ENCODE measurements around the gene NPY2R. TPM values are rescaled to one million over a fixed set of nuclear protein-coding genes. Genes with fewer than 3 reads are reported as not detected.

The NPY2R gene
- total RNA-seq, 1 donor from 2014 or later = not detected

GRCh38 chr4:155174668-155175067 lies 33.8 kb upstream of the NPY2R start:
- H3K36me3 ChIP-seq (ENCODE audit: control insufficient read depth, insufficient read depth, low read length) = no peaks in the 10 kb centered on the region
- no peak for DNase-seq (ENCODE audit: low read depth)
- TF ChIP-seq, protein P1, sequence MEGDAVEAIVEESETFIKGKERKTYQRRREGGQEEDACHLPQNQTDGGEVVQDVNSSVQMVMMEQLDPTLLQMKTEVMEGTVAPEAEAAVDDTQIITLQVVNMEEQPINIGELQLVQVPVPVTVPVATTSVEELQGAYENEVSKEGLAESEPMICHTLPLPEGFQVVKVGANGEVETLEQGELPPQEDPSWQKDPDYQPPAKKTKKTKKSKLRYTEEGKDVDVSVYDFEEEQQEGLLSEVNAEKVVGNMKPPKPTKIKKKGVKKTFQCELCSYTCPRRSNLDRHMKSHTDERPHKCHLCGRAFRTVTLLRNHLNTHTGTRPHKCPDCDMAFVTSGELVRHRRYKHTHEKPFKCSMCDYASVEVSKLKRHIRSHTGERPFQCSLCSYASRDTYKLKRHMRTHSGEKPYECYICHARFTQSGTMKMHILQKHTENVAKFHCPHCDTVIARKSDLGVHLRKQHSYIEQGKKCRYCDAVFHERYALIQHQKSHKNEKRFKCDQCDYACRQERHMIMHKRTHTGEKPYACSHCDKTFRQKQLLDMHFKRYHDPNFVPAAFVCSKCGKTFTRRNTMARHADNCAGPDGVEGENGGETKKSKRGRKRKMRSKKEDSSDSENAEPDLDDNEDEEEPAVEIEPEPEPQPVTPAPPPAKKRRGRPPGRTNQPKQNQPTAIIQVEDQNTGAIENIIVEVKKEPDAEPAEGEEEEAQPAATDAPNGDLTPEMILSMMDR (IDR thresholded peaks at IDR 0.05; ENCODE audit: insufficient read depth, low read length, poor library complexity, severe bottlenecking) = no peak
- no peaks in the 10 kb centered on the region for H3K27me3 ChIP-seq (ENCODE audit: control insufficient read depth, insufficient read depth, low read length)
- H3K4me3 ChIP-seq (ENCODE audit: low read depth, low read length) = no peak overlapping the region

GRCh38 chr4:155179216-155179615 lies 29.2 kb upstream of the NPY2R start:
- TF ChIP-seq, protein P1 (IDR thresholded peaks at IDR 0.05; ENCODE audit: insufficient read depth, low read length, poor library complexity, severe bottlenecking) = no peak
- no peaks in the 10 kb centered on the region for H3K27me3 ChIP-seq (ENCODE audit: control insufficient read depth, insufficient read depth, low read length)
- no peak for DNase-seq (ENCODE audit: low read depth)

GRCh38 chr4:155186972-155187371 lies 21.5 kb upstream of the NPY2R start:
- no peaks in the 10 kb centered on the region for H3K36me3 ChIP-seq (ENCODE audit: control insufficient read depth, insufficient read depth, low read length)
- TF ChIP-seq, protein P1 (IDR thresholded peaks at IDR 0.05; ENCODE audit: insufficient read depth, low read length, poor library complexity, severe bottlenecking) = no peak
- no peak for DNase-seq (ENCODE audit: low read depth)
- no peaks in the 10 kb centered on the region for H3K27me3 ChIP-seq (ENCODE audit: control insufficient read depth, insufficient read depth, low read length)
- no peak overlapping the region for H3K4me3 ChIP-seq (ENCODE audit: low read depth, low read length)

More at GRCh38 chr4:155179216-155179615, 29.2 kb upstream of the NPY2R start:
- H3K36me3 ChIP-seq (ENCODE audit: control insufficient read depth, insufficient read depth, low read length) = no peaks in the 10 kb centered on the region
- H3K4me3 ChIP-seq (ENCODE audit: low read depth, low read length) = no peak overlapping the region

DNA sequence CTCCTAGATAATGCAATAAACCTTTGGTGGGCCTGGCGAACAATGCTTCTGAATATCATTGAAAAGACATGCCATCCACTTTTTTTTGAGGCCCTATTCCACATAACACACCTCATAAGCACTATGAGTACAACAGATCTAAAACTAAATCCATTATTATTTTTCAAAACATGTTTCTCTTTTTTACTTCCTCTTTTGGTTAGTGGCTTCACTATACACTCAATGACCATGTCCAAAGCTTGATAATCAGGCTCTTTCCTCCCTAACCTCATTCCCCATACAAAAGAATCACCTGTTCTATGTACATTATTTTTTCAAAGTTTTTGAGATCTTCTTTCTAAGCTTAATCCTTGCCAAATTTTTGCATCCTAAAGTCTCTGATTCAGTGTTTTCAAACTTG lies 20.4 kb upstream of the NPY2R start:
- Histone ChIP-seq H3K4me3 (ENCODE audit: low read depth, low read length) (no peak overlapping the region), H3K27me3 (ENCODE audit: control insufficient read depth, insufficient read depth, low read length) (no peaks in the 10 kb centered on the region), H3K36me3 (ENCODE audit: control insufficient read depth, insufficient read depth, low read length) (no peaks in the 10 kb centered on the region)
- no peak for DNase-seq (ENCODE audit: low read depth)
- TF ChIP-seq, protein P1 (IDR thresholded peaks at IDR 0.05; ENCODE audit: insufficient read depth, low read length, poor library complexity, severe bottlenecking) = no peak

DNA sequence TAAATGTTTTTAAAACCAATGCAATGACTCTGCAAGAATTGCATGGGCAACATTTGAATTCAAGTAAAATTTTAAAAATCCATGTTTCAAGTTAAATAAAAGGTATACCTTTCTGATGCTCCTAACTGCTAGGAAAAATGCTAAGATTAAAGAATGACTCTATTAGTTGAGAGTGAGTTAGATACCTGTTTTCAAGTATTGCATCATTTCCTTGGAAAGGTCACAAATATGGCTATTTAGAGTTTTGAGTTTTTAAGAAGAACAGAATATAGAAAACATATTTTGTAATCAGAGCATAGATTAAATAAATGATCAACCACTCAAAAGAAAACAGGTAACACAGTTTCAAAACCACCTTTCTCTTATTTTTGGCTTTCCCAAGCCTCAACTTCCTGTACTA lies 18.3 kb upstream of the NPY2R start:
- no peak for DNase-seq (ENCODE audit: low read depth)
- TF ChIP-seq, protein P1 (IDR thresholded peaks at IDR 0.05; ENCODE audit: insufficient read depth, low read length, poor library complexity, severe bottlenecking) = no peak

GRCh38 chr4:155197757-155198156 lies 10.7 kb upstream of the NPY2R start:
- no peaks in the 10 kb centered on the region for H3K36me3 ChIP-seq (ENCODE audit: control insufficient read depth, insufficient read depth, low read length)
- H3K27me3 ChIP-seq (ENCODE audit: control insufficient read depth, insufficient read depth, low read length) = no peaks in the 10 kb centered on the region
- no peak overlapping the region for H3K4me3 ChIP-seq (ENCODE audit: low read depth, low read length)
- no peak for DNase-seq (ENCODE audit: low read depth)
- TF ChIP-seq, protein P1 (IDR thresholded peaks at IDR 0.05; ENCODE audit: insufficient read depth, low read length, poor library complexity, severe bottlenecking) = no peak

More for the DNA sequence above, 18.3 kb upstream of the NPY2R start:
- Histone ChIP-seq H3K4me3 (ENCODE audit: low read depth, low read length) (no peak overlapping the region), H3K36me3 (ENCODE audit: control insufficient read depth, insufficient read depth, low read length) (no peaks in the 10 kb centered on the region), H3K27me3 (ENCODE audit: control insufficient read depth, insufficient read depth, low read length) (no peaks in the 10 kb centered on the region)
